Stomach (tissue), 9 donors: Measurements from ENCODE around the gene LIN37. TPM values are rescaled to one million over a fixed set of nuclear protein-coding genes. Genes with fewer than 3 reads are reported as not detected.

ENCODE experiments used
- DNase-seq, 2 donors: peaks; one replicate each; pipeline versions ENCODE4 v3.0.0 to v3.0.0-alpha.2; 2013 to 2019
- H3K27ac ChIP-seq, 5 donors: fragments of 200-600 bp in 4 of 5; sonication (generic) in 4 of 5; one replicate each; pipeline ENCODE4 v1.5.1; 2013 to 2019; ENCODE audit warnings: mild to moderate bottlenecking in 1 of 5, moderate library complexity in 1 of 5
- H3K27me3 ChIP-seq, 3 donors: fragments of 200-600 bp; sonication (generic); one replicate each; pipeline ENCODE4 v1.5.1; 2017 to 2019; ENCODE audit warnings: mixed run types in 1 of 3
- H3K36me3 ChIP-seq, 4 donors: fragments of 200-600 bp; sonication (generic); 1 replicate in 3 of 4; 2 replicates in 1 of 4; pipeline ENCODE4 v1.5.1; 2016 to 2019
- H3K4me1 ChIP-seq, 4 donors: fragments of 200-600 bp; sonication (generic); one replicate each; pipeline ENCODE4 v1.5.1; 2016 to 2019
- H3K4me3 ChIP-seq, 4 donors: fragments of 200-600 bp; sonication (generic) in 3 of 4; one replicate each; pipeline ENCODE4 v1.5.1; 2016 to 2019; ENCODE audit warnings: mild to moderate bottlenecking in 1 of 4
- H3K9me3 ChIP-seq, 4 donors: fragments of 200-600 bp; sonication (generic); one replicate each; pipeline ENCODE4 v1.5.1; 2016 to 2019
- CTCF ChIP-seq, 7 experiments: fragments of 450-650 bp in 4 of 7; fragments of 200-600 bp in 3 of 7; sonication (generic) in 3 of 7; IDR thresholded peaks; one replicate each; pipeline ENCODE4 v1.5.1; 2016 to 2019; ENCODE audit warnings: antibody characterized with exemption in 7 of 7, control low read depth in 2 of 7, mild to moderate bottlenecking in 1 of 7
- EP300 ChIP-seq: sonication (generic); formaldehyde crosslinking; IDR thresholded peaks from one replicate; pipeline ENCODE4 v1.6.1; 2017; ENCODE audit warnings: antibody characterized with exemption
- POLR2A ChIP-seq, 4 donors: fragments of 450-650 bp; IDR thresholded peaks; one replicate each; pipeline ENCODE4 v1.6.1; 2016; ENCODE audit warnings: antibody characterized with exemption in 4 of 4, control low read depth in 2 of 4, mild to moderate bottlenecking in 1 of 4, moderate library complexity in 1 of 4
- POLR2AphosphoS5 ChIP-seq, 3 donors: sonication (generic); formaldehyde crosslinking; IDR thresholded peaks; one replicate each; pipeline ENCODE4 v1.6.1; 2016; ENCODE audit warnings: antibody characterized with exemption in 3 of 3
- WGBS, 5 donors: extraction: QIAGEN DNeasy Blood & Tissue Kit in 3 of 5; methylation state at CpG; one replicate each; pipeline versions ENCODE4 v1.1.5 to v1.1.7; 2013 to 2018; 5-methylcytosine and 5-hydroxymethylcytosine counted together
- intact Hi-C: fragments of 100-400 bp; cut with DNase I; formaldehyde crosslinking; loops from one replicate; pipeline ENCODE4 v1.15.1; 2023; ENCODE audit warnings: low total_unique reads
- polyA plus RNA-seq, 3 donors: library from polyadenylated mRNA; stranded (reverse); fragments of 200-250 nt; gene quantifications; one replicate each; pipeline ENCODE4 v1.2.3, GENCODE V29; 2013
- total RNA-seq, 5 donors: library from RNA; depleted of rRNA; stranded (reverse); fragments of >200 nt; gene quantifications; one replicate each; pipeline versions ENCODE4 v1.1.0 to v1.2.3, GENCODE V29; 2014 to 2016
- donor health status: healthy with polysubstance abuse.
- donor health status: Bipolar disorder and iron deficiency.
- donor health status: healthy.

LIN37 gene
- total and polyA plus RNA-seq, 8 donors = 2.3 to 44.9 (median 20.9) TPM

DNA sequence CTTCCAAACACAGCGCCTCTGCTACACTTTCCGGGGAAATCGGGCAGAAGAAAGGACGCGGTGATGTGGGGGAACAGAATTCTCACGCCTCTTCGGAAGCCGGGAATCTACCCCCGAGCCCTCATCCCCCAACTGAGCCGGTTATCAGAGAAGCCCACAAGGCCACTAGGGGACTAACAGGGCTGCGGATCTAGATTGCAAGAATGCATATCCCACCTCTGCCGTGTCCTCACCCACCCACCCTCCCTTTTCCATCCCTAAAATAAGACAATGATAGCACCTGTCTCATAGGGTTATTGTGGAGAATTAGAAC is 7.2 kb upstream of the LIN37 start:
- no peaks in the 10 kb centered on the region for H3K27me3 ChIP-seq
- H3K36me3 ChIP-seq = peaks cover 25 to 42% (median 39%) of the 10 kb centered on the region in 4 donors
- peak overlapping the region; percentile 51 to 68 (median 60) for H3K4me3 ChIP-seq
- peaks cover 27 to 56% (median 39%) of the 10 kb centered on the region in 4 donors for H3K4me1 ChIP-seq
- H3K27ac ChIP-seq = peak overlapping the region; percentile 81 to 93 (median 91)
- intact Hi-C loops = no loop called here
- no peak for TF ChIP-seq POLR2AphosphoS5 (IDR thresholded peaks at IDR 0.05)
- TF ChIP-seq CTCF (IDR thresholded peaks at IDR 0.05) = no peak
- TF ChIP-seq EP300 = no peak
- no peak for TF ChIP-seq POLR2A (IDR thresholded peaks at IDR 0.05)
- 2 to 9% (median 3%) methylated on average over 12 of the region's 12 CpGs for WGBS, 5 donors
- no peak for DNase-seq
- no peaks in the 10 kb centered on the region for H3K9me3 ChIP-seq

- peak; percentile 44 to 66 for DNase-seq
- Histone ChIP-seq H3K4me1 (peaks cover 31 to 64% (median 47%) of the 10 kb centered on the region in 4 donors), H3K36me3 (peaks cover 17 to 32% (median 29%) of the 10 kb centered on the region in 4 donors), H3K9me3 (no peaks in the 10 kb centered on the region), H3K27me3 (no peaks in the 10 kb centered on the region), H3K4me3 (peak within 1 kb of the TSS; percentile 51 to 68 (median 60)), H3K27ac (peak within 1 kb of the TSS; percentile 35 to 93 (median 91))
- TF ChIP-seq CTCF (IDR thresholded peaks at IDR 0.05) = no peak
- no peak for TF ChIP-seq EP300
- no peak for TF ChIP-seq POLR2A (IDR thresholded peaks at IDR 0.05)
- no peak for TF ChIP-seq POLR2AphosphoS5 (IDR thresholded peaks at IDR 0.05)
- intact Hi-C loops = no loop called here
- 57 to 82% (median 75%) methylated on average over 9 of the region's 9 CpGs for WGBS, 5 donors
These were observed 6.2 kb upstream of the LIN37 start, which contains the start of gene IGFLR1 for GRCh38 chr19:35742121-35742724. TSS of gene IGFLR1 (minus strand) at chr19:35742452. CDS start at chr19:35741180, 1,272 bp downstream.

GRCh38 chr19:35743640-35744429 is 4.5 kb upstream of the LIN37 start:
- no peaks in the 10 kb centered on the region for H3K9me3 ChIP-seq
- TF ChIP-seq POLR2AphosphoS5 (IDR thresholded peaks at IDR 0.05) = no peak
- no peak for TF ChIP-seq EP300
- no peak for TF ChIP-seq CTCF (IDR thresholded peaks at IDR 0.05)
- H3K27me3 ChIP-seq = no peaks in the 10 kb centered on the region
- no peak for DNase-seq
- peak overlapping the region; percentile 82 to 96 (median 87) for H3K4me3 ChIP-seq
- peaks cover under 1 to 15% (median 13%) of the 10 kb centered on the region in 4 donors for H3K36me3 ChIP-seq
- intact Hi-C loops = no loop called here
- H3K4me1 ChIP-seq = peaks cover 36 to 74% (median 57%) of the 10 kb centered on the region in 4 donors
- 82 to 94% (median 90%) methylated on average over 11 to 19 of the region's 19 CpGs for WGBS, 5 donors
- peak overlapping the region in 4 of 5 donors; percentile 99 to 100 (median 100) for H3K27ac ChIP-seq

- TF ChIP-seq POLR2A (IDR thresholded peaks at IDR 0.05) = peak in 1 of 4 donors; percentile 70
- peak in 1 of 3 donors; percentile 54 for TF ChIP-seq POLR2AphosphoS5 (IDR thresholded peaks at IDR 0.05)
- TF ChIP-seq EP300 = no peak
- peak in 5 of 7 experiments; percentile 18 to 46 (median 23) for TF ChIP-seq CTCF (IDR thresholded peaks at IDR 0.05)
- intact Hi-C loops = no loop called here
- H3K36me3 ChIP-seq = peaks cover 0 to 11% (median 8%) of the 10 kb centered on the region in 4 donors
- H3K27ac ChIP-seq = peak overlapping the region; percentile 95 to 100 (median 100)
- H3K9me3 ChIP-seq = no peaks in the 10 kb centered on the region
- peaks cover 43 to 75% (median 60%) of the 10 kb centered on the region in 4 donors for H3K4me1 ChIP-seq
- 4 to 7% (median 7%) methylated on average over 38 to 41 of the region's 41 CpGs for WGBS, 5 donors
- H3K4me3 ChIP-seq = peak overlapping the region; percentile 82 to 96 (median 87)
- no peaks in the 10 kb centered on the region for H3K27me3 ChIP-seq
- DNase-seq = peak; percentile 96 to 98
These were observed 3.7 kb upstream of the LIN37 start for GRCh38 chr19:35744430-35745327.
